ENCODE results near the gene TMEM233. TPM values are rescaled to one million over a fixed set of nuclear protein-coding genes. Genes with fewer than 3 reads are reported as not detected.

Gene TMEM233
- total RNA-seq, 2 donors from 2014 or later, result not detected

DNA sequence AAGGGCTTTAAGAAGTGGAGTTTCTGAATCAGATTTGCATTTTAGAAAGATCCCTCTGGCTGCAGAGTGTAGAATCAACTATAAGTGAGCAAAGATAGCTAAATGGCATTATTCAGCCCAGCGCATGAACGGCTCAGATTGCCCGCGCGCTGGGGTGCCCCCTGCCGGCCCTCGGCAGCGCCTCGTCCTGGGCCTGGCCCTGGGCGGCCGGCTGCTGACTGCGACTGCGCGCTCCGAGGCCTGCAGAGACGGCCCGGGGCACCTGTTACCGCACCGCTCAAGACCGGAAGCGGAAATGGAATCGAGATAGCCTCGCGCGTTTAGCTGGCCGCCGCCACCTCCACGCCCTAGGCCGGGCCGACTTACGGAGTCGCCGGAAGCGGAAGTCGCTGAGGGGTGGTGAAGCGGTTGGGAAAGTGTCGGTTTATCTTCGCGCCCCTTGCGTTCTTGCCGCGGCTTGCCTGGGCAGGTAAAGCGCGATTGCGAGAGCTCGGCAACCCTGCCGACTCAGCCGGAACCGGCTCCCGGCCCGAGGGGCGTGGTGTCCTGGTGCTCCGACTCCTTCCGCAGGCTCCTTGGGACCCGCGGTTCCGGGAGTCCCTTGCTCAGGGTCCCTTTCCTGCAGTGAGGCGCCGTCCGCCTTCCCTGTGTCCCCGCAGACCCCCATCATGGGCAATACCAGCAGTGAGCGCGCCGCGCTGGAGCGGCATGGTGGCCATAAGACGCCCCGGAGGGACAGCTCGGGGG, 74.2 kb downstream of the TMEM233 start, which contains the start of gene PRKAB1:
TSS of gene PRKAB1 (plus strand) at position 557 of the 747 bp plus-strand sequence. CDS start at position 669, 112 bp downstream.
- peak within 1 kb of the TSS; percentile 91 for H3K4me3 Mint-ChIP-seq
- peaks cover 31% of the 10 kb centered on the region for H3K36me3 Mint-ChIP-seq (ENCODE audit: low read depth)

DNA sequence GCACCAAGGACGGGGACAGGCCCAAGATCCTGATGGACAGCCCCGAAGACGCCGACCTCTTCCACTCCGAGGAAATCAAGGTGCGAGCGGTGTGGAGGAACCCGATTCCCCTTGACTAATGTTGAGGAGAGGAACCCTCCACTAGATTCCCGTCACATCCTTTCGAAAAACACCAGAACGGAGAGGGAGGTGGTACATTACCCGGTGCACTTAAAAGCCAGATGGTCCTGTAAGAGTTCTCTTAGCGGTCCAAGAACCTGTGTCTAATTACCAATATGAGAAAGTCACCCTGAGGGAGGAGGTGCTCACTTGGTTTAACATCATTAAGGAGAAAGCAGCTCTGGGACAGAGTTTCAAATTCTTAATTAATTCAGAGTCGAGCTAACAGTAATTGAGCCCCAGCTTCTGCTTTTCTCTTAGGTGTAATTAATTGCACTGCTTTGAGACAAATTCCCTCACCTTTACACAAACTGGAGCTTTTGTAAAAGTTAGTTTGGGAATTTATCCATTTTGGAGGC, 74.8 kb downstream of the TMEM233 start:
- Mint-ChIP-seq H3K36me3 (ENCODE audit: low read depth) (peaks cover 38% of the 10 kb centered on the region), H3K27me3 (ENCODE audit: insufficient read depth) (no peaks in the 10 kb centered on the region), H3K4me1 (peaks cover 28% of the 10 kb centered on the region), H3K27ac (peak overlapping the region; percentile 87), H3K4me3 (peak overlapping the region; percentile 91), H3K9me3 (no peaks in the 10 kb centered on the region)
- WGBS, 2 experiments (ENCODE audit: insufficient coverage in 1 of 2, insufficient read length in 1 of 2), result 3 to 6% methylated on average over 12 to 14 of the region's 14 CpGs
- Histone ChIP-seq H3K9ac (ENCODE audit: extremely low read depth, low read length, poor library complexity, severe bottlenecking) (peak overlapping the region; percentile 84), H3K4me1 (ENCODE audit: control insufficient read depth, insufficient read depth, low read length) (peaks cover 14% of the 10 kb centered on the region), H3K9me3 (ENCODE audit: control insufficient read depth, low read length) (no peaks in the 10 kb centered on the region), H3K4me3 (ENCODE audit: low read length) (peak overlapping the region; percentile 98), H3K27me3 (ENCODE audit: control insufficient read depth, insufficient read depth, low read length, poor library complexity, severe bottlenecking) (no peaks in the 10 kb centered on the region), H3K36me3 (ENCODE audit: control insufficient read depth, insufficient read depth, low read length) (peaks cover 35% of the 10 kb centered on the region), H3K27ac (ENCODE audit: low read depth, low read length) (peak overlapping the region; percentile 78)
- TF ChIP-seq, protein P1, sequence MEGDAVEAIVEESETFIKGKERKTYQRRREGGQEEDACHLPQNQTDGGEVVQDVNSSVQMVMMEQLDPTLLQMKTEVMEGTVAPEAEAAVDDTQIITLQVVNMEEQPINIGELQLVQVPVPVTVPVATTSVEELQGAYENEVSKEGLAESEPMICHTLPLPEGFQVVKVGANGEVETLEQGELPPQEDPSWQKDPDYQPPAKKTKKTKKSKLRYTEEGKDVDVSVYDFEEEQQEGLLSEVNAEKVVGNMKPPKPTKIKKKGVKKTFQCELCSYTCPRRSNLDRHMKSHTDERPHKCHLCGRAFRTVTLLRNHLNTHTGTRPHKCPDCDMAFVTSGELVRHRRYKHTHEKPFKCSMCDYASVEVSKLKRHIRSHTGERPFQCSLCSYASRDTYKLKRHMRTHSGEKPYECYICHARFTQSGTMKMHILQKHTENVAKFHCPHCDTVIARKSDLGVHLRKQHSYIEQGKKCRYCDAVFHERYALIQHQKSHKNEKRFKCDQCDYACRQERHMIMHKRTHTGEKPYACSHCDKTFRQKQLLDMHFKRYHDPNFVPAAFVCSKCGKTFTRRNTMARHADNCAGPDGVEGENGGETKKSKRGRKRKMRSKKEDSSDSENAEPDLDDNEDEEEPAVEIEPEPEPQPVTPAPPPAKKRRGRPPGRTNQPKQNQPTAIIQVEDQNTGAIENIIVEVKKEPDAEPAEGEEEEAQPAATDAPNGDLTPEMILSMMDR (conservative IDR thresholded peaks at IDR 0.05), result no peak
- DNase-seq, result no peak

More for the DNA sequence above, 74.2 kb downstream of the TMEM233 start, which contains the start of gene PRKAB1:
- Mint-ChIP-seq H3K9me3 (no peaks in the 10 kb centered on the region), H3K27me3 (ENCODE audit: insufficient read depth) (peaks cover 2% of the 10 kb centered on the region), H3K27ac (peak within 1 kb of the TSS; percentile 87), H3K4me1 (peaks cover 28% of the 10 kb centered on the region)
- H3K4me3 ChIP-seq (ENCODE audit: low read length), result peak within 1 kb of the TSS; percentile 98
- H3K36me3 ChIP-seq (ENCODE audit: control insufficient read depth, insufficient read depth, low read length), result peaks cover 29% of the 10 kb centered on the region
- H3K27me3 ChIP-seq (ENCODE audit: control insufficient read depth, insufficient read depth, low read length, poor library complexity, severe bottlenecking), result no peaks in the 10 kb centered on the region
- DNase-seq, result peak; percentile 100
- H3K9ac ChIP-seq (ENCODE audit: extremely low read depth, low read length, poor library complexity, severe bottlenecking), result peak within 1 kb of the TSS; percentile 84
- peaks cover 14% of the 10 kb centered on the region for H3K4me1 ChIP-seq (ENCODE audit: control insufficient read depth, insufficient read depth, low read length)
- WGBS, 2 experiments (ENCODE audit: insufficient coverage in 1 of 2, insufficient read length in 1 of 2), result 0% methylated on average over 41 to 69 of the region's 69 CpGs
- TF ChIP-seq, protein P1 (conservative IDR thresholded peaks at IDR 0.05), result peak; percentile 99
- H3K27ac ChIP-seq (ENCODE audit: low read depth, low read length), result peak within 1 kb of the TSS; percentile 78
- no peaks in the 10 kb centered on the region for H3K9me3 ChIP-seq (ENCODE audit: control insufficient read depth, low read length)

DNA sequence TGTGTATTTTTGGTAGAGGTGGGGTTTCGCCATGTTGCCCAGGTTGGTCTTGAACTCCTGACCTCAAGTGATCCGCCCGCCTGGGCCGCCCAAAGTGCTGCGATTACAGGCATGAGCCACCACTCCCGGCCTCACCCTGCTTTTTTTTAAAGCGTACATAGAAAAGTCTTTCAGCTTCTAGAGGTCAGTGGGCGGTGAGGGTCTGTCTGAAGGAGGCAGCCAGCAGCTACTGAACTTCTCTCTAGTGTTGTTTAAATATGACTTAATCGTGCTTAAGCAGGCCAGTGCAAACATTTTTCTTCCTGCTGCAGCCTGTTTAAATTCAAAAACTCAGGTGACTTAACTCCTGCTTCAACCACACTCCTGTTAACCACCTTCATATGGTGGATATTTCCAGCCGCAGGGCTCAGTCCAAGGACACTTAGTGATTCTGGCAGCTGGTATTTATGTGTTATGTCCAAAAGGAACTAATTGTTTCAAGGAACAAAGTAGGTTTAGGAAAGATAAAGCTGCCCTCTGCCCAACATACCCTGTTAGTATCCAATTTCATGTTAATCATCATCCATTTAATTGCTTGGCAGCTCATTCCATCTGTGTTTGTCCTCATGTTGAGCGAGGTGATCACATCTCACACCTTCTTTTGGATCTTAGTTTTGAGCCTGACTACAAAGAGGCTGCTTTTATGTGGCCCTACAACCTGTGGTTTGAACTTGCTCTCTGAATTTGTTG, 76.3 kb downstream of the TMEM233 start:
- Mint-ChIP-seq H3K27me3 (ENCODE audit: insufficient read depth) (no peaks in the 10 kb centered on the region), H3K36me3 (ENCODE audit: low read depth) (peaks cover 52% of the 10 kb centered on the region), H3K9me3 (no peaks in the 10 kb centered on the region), H3K27ac (peak overlapping the region; percentile 20), H3K4me3 (peak overlapping the region; percentile 91), H3K4me1 (peaks cover 28% of the 10 kb centered on the region)
- Histone ChIP-seq H3K27me3 (ENCODE audit: control insufficient read depth, insufficient read depth, low read length, poor library complexity, severe bottlenecking) (no peaks in the 10 kb centered on the region), H3K36me3 (ENCODE audit: control insufficient read depth, insufficient read depth, low read length) (peaks cover 51% of the 10 kb centered on the region), H3K27ac (ENCODE audit: low read depth, low read length) (no peak overlapping the region), H3K9me3 (ENCODE audit: control insufficient read depth, low read length) (no peaks in the 10 kb centered on the region), H3K9ac (ENCODE audit: extremely low read depth, low read length, poor library complexity, severe bottlenecking) (no peak overlapping the region), H3K4me3 (ENCODE audit: low read length) (peak overlapping the region; percentile 69), H3K4me1 (ENCODE audit: control insufficient read depth, insufficient read depth, low read length) (peaks cover 12% of the 10 kb centered on the region)
- TF ChIP-seq, protein P1 (conservative IDR thresholded peaks at IDR 0.05), result no peak
- whole genome bisulfite sequencing, 2 experiments (ENCODE audit: insufficient coverage in 1 of 2, insufficient read length in 1 of 2), result 92 to 94% methylated on average over 6 to 10 of the region's 11 CpGs
- no peak for DNase-seq

Data from endodermal cell (in vitro differentiated cells).